Esophagus muscularis mucosa (tissue), 4 donors: ENCODE results near the gene RNF168. TPM values are rescaled to one million over a fixed set of nuclear protein-coding genes. Genes with fewer than 3 reads are reported as not detected.

ENCODE experiments used
- DNase-seq: peaks from one replicate; pipeline ENCODE4 v3.0.0-alpha.2; 2017; ENCODE audit errors: extremely low spot score
- H3K27ac ChIP-seq, 4 donors: fragments of 200-600 bp; sonication (generic); replicated peaks in 1 of 4; 1 replicate in 3 of 4; 2 replicates in 1 of 4; pipeline ENCODE4 v1.5.1; 2016 to 2019; ENCODE audit warnings: mild to moderate bottlenecking in 1 of 4
- H3K27me3 ChIP-seq, 4 donors: fragments of 200-600 bp; sonication (generic); one replicate each; pipeline versions ENCODE4 v1.5.1 to v1.6.0; 2016 to 2019
- H3K36me3 ChIP-seq, 4 donors: fragments of 200-600 bp; sonication (generic); one replicate each; pipeline ENCODE4 v1.5.1; 2016 to 2019
- H3K4me1 ChIP-seq, 4 donors: fragments of 200-600 bp; sonication (generic); one replicate each; pipeline ENCODE4 v1.5.1; 2016 to 2019
- H3K4me3 ChIP-seq, 4 donors: fragments of 200-600 bp; sonication (generic); 1 replicate in 2 of 4; 2 replicates in 2 of 4; pipeline ENCODE4 v1.5.1; 2016 to 2019; ENCODE audit warnings: mild to moderate bottlenecking in 4 of 4, moderate library complexity in 1 of 4
- H3K9me3 ChIP-seq, 4 donors: fragments of 200-600 bp; sonication (generic); 1 replicate in 3 of 4; 2 replicates in 1 of 4; pipeline ENCODE4 v1.5.1; 2016 to 2019
- EP300 ChIP-seq: sonication (generic); formaldehyde crosslinking; IDR thresholded peaks from one replicate; pipeline ENCODE4 v1.6.1; 2017; ENCODE audit warnings: antibody characterized with exemption
- POLR2A ChIP-seq: fragments of 450-650 bp; IDR thresholded peaks from one replicate; pipeline ENCODE4 v1.6.1; 2017; ENCODE audit warnings: antibody characterized with exemption, moderate library complexity, mild to moderate bottlenecking, low read depth
- POLR2AphosphoS5 ChIP-seq, 2 donors: sonication (generic); formaldehyde crosslinking; IDR thresholded peaks; one replicate each; pipeline ENCODE4 v1.6.1; 2017; ENCODE audit warnings: antibody characterized with exemption in 2 of 2
- WGBS: methylation state at CpG from one replicate; pipeline ENCODE4 v1.1.5; 2018; 5-methylcytosine and 5-hydroxymethylcytosine counted together
- intact Hi-C: fragments of 100-400 bp; cut with DNase I; formaldehyde crosslinking; loops from one replicate; pipeline ENCODE4 v1.15.1; 2023
- total RNA-seq, 4 donors: library from RNA; depleted of rRNA; stranded (reverse); fragments of >200 nt; gene quantifications; one replicate each; pipeline versions ENCODE4 v1.1.0 to v1.2.1, GENCODE V29; 2016
- TF ChIP-seq, protein P1 (sequence below), 3 experiments: fragments of 200-600 bp in 2 of 3; fragments of 450-650 bp in 1 of 3; sonication (generic) in 2 of 3; IDR thresholded peaks; one replicate each; pipeline ENCODE4 v1.5.1; 2017 to 2019; ENCODE audit warnings: antibody characterized with exemption in 3 of 3, mild to moderate bottlenecking in 2 of 3, moderate library complexity in 1 of 3

The RNF168 gene
- total RNA-seq, 4 donors from 2014 or later = 17.2 to 23.0 (median 22.3) TPM

DNA sequence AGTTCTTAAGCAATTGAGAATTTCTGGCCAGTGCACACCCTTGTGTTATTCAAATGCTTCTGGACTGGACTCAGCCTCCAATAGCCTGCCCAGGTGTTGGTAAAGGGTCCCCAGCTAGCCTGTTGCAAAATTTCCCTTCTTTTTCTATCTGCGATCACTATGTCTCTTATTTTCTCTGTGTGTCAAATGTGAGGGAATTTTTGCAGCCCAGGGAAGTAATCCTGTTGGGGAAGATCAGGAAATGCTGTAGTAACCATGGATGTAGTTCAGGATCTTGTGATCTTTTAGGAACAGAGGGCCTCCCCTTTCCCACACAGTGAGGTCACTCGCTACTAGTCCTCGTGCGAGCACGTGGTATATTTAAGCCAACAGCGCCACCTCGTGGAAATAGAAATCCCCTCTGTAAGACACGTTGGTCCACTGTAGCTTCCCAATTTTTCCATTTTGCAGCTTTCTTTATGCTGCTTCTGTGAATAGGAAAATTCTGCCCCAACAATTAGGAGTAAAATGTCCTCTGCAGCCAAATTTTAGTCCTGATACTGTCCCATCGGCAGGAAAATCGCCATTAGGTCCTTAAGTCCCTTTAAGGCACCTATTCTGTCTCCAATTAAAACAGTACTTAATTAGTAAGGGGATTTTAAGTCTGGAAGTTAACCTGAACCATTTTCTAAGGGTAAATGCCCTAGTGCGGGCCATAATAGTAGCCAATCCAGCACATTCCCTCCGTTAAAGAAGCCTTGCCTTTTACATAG lies 15.6 kb upstream of the RNF168 start:
- TF ChIP-seq, protein P1, sequence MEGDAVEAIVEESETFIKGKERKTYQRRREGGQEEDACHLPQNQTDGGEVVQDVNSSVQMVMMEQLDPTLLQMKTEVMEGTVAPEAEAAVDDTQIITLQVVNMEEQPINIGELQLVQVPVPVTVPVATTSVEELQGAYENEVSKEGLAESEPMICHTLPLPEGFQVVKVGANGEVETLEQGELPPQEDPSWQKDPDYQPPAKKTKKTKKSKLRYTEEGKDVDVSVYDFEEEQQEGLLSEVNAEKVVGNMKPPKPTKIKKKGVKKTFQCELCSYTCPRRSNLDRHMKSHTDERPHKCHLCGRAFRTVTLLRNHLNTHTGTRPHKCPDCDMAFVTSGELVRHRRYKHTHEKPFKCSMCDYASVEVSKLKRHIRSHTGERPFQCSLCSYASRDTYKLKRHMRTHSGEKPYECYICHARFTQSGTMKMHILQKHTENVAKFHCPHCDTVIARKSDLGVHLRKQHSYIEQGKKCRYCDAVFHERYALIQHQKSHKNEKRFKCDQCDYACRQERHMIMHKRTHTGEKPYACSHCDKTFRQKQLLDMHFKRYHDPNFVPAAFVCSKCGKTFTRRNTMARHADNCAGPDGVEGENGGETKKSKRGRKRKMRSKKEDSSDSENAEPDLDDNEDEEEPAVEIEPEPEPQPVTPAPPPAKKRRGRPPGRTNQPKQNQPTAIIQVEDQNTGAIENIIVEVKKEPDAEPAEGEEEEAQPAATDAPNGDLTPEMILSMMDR (IDR thresholded peaks at IDR 0.05) = peak; percentile 63 to 71 (median 68)
- TF ChIP-seq POLR2AphosphoS5 (IDR thresholded peaks at IDR 0.05) (peak in 1 of 2 donors; percentile 35), EP300 (no peak), POLR2A (no peak)
- intact Hi-C loops = loop anchor here (2.0 kb wide), 1 partner anchor 266 kb away; no protein-coding TSS in a partner anchor
- H3K27me3 ChIP-seq = no peaks in the 10 kb centered on the region
- no peaks in the 10 kb centered on the region for H3K36me3 ChIP-seq
- H3K27ac ChIP-seq = no peak overlapping the region
- no peak overlapping the region for H3K4me3 ChIP-seq
- no peak for DNase-seq
- H3K4me1 ChIP-seq = peaks cover 0 to 5% (median 0%) of the 10 kb centered on the region in 4 donors
- WGBS = 43% methylated on average over 12 of the region's 12 CpGs
- peaks cover 0 to 24% (median 23%) of the 10 kb centered on the region in 4 donors for H3K9me3 ChIP-seq

DNA sequence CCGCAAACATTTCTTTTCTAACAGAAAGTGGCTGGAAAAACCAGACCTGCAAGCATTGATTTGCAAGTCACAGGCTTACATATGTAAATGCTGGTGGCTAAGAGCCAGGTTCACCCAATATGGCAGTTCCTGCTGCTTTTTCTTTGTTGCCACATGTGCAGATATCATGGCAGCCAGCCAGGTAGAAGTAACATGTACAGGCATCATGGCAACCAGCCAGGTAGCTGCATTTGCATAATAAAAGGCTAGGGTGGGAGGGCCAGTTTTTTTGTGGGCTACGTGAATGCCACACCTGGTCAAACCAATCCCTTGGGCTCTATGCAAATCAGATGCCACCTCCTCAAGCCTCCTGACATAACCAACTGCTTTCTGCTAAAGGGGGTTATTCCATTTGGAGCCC lies 14.4 kb upstream of the RNF168 start:
- TF ChIP-seq EP300 = no peak
- TF ChIP-seq, protein P1 (IDR thresholded peaks at IDR 0.05) = no peak
- TF ChIP-seq POLR2A = no peak
- TF ChIP-seq POLR2AphosphoS5 (IDR thresholded peaks at IDR 0.05) = no peak
- no peaks in the 10 kb centered on the region for H3K27me3 ChIP-seq
- 88% methylated on average over 2 of the region's 2 CpGs for WGBS
- peaks cover 0 to 5% (median 0%) of the 10 kb centered on the region in 4 donors for H3K4me1 ChIP-seq
- no peak overlapping the region for H3K27ac ChIP-seq
- intact Hi-C loops = loop anchor here (2.0 kb wide), 1 partner anchor 265 kb away; no protein-coding TSS in a partner anchor
- no peak for DNase-seq
- no peaks in the 10 kb centered on the region for H3K36me3 ChIP-seq
- no peak overlapping the region for H3K4me3 ChIP-seq
- H3K9me3 ChIP-seq = peaks cover 0 to 24% (median 23%) of the 10 kb centered on the region in 4 donors

DNA sequence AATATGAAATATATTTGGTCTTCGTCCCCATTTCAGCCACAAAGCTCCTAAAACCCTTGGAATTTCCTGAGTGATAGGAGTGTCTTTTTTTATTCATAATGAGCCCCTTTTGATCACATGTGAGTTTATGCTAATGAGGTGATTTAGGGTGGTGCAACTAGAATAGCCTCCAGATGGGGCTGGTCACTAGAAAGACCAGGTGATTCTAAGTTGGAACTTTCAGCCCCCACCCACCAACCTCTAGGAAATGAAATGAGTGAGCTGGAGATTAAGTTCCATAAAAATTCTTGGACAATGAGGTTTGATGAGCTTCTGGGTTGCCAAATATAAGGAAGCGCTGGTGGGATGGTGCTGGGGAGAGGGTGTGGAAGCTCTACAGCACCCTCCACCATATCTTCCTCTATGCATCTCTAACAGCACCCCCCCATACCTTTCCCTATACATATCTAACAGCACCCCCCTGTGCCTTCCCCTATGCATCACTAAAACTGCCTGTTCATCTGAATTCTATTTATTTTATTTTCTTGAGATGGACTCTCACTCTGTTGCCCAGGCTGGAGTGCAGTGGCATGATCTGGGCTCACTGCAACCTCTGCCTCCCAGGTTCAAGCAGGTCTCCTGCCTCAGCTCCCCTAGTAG lies 13.7 kb upstream of the RNF168 start:
- Histone ChIP-seq H3K27ac (no peak overlapping the region), H3K4me3 (no peak overlapping the region), H3K4me1 (peaks cover 0 to 5% (median 0%) of the 10 kb centered on the region in 4 donors), H3K36me3 (no peaks in the 10 kb centered on the region), H3K27me3 (no peaks in the 10 kb centered on the region), H3K9me3 (peaks cover 0 to 24% (median 23%) of the 10 kb centered on the region in 4 donors)
- 85% methylated on average over 2 of the region's 2 CpGs for WGBS
- TF ChIP-seq POLR2A = no peak
- no peak for TF ChIP-seq EP300
- TF ChIP-seq POLR2AphosphoS5 (IDR thresholded peaks at IDR 0.05) = no peak
- TF ChIP-seq, protein P1 (IDR thresholded peaks at IDR 0.05) = no peak
- no peak for DNase-seq
- intact Hi-C loops = no loop called here

DNA sequence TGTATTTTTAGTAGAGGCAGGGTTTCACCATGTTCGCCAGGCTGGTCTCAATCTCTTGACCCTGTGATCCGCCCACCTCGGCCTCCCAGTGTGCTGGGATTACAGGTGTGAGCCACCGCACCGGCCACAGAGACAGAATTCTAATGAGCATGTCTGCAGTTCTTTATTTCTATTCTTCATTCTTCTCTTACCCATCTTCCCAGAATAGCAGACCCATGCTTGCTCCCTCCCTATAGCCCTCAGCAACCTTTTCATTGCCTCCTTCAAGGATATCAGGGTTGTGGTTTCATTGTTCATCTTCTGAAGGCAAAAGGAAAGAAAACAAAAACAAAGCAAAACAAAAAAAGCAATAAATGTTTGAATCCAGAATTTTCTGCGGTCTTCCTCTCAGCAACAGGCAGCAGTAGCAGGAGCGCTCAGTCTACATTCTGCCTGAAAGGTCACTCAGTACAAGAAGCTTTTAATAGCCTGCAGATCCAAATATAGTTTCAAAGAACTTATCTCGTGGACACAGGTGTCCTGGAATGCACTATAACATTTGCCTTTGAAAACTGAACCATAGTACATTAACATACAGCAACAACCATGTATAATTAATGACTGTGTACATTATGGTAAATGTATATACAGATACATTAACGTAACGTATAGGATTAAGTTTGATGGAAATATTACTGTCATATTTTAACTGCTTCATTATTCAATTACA lies 11.5 kb upstream of the RNF168 start, which contains the start of gene SMCO1:
Gene SMCO1 (minus strand): TSS at position 434 of the 709 bp plus-strand sequence. CDS start 137 bp downstream, at position 297.
- intact Hi-C loops = no loop called here
- no peaks in the 10 kb centered on the region for H3K36me3 ChIP-seq
- no peak within 1 kb of the TSS for H3K27ac ChIP-seq
- H3K4me3 ChIP-seq = no peak within 1 kb of the TSS
- WGBS = 81% methylated on average over 10 of the region's 10 CpGs
- no peak for TF ChIP-seq POLR2A
- TF ChIP-seq POLR2AphosphoS5 (IDR thresholded peaks at IDR 0.05) = no peak
- no peak for TF ChIP-seq EP300
- TF ChIP-seq, protein P1 (IDR thresholded peaks at IDR 0.05) = no peak
- peaks cover 0 to 19% (median 18%) of the 10 kb centered on the region in 4 donors for H3K9me3 ChIP-seq
- peaks cover 0 to 5% (median 0%) of the 10 kb centered on the region in 4 donors for H3K4me1 ChIP-seq
- H3K27me3 ChIP-seq = no peaks in the 10 kb centered on the region
- DNase-seq = no peak
